Right lobe of liver (tissue), 6 donors: ENCODE data around the gene ZNF155. TPM values are rescaled to one million over a fixed set of nuclear protein-coding genes. Genes with fewer than 3 reads are reported as not detected.

Experiments used
- ATAC-seq, 4 donors: fragments of 200-7000 bp; cut with Tn5 transposase; one replicate each; pipeline ENCODE4 v1.9.1; 2020; ENCODE audit warnings: mild to moderate bottlenecking in 4 of 4, moderate library complexity in 4 of 4
- DNase-seq, 3 donors: peaks; one replicate each; pipeline ENCODE4 v3.0.0-alpha.2; 2020
- H3K27ac ChIP-seq, 3 donors: fragments of 200-600 bp; one replicate each; pipeline ENCODE4 v1.8.0; 2022
- H3K27me3 ChIP-seq, 2 donors: fragments of 200-600 bp; one replicate each; pipeline ENCODE4 v1.8.0; 2022
- H3K36me3 ChIP-seq, 4 donors: fragments of 200-600 bp; sonication (generic) in 1 of 4; one replicate each; pipeline versions ENCODE4 v1.5.1 to v1.8.0; 2017 to 2022; ENCODE audit warnings: control low read depth in 1 of 4
- H3K4me1 ChIP-seq, 4 donors: fragments of 200-600 bp; sonication (generic) in 1 of 4; one replicate each; pipeline versions ENCODE4 v1.5.1 to v1.8.0; 2017 to 2022; ENCODE audit warnings: control low read depth in 1 of 4
- H3K4me3 ChIP-seq, 3 donors: fragments of 200-600 bp; one replicate each; pipeline ENCODE4 v1.8.0; 2022
- H3K9me3 ChIP-seq, 4 donors: fragments of 200-600 bp; sonication (generic) in 1 of 4; one replicate each; pipeline versions ENCODE4 v1.5.1 to v1.8.0; 2017 to 2022; ENCODE audit warnings: control low read depth in 1 of 4
- POLR2A ChIP-seq: fragments of 450-650 bp; IDR thresholded peaks from one replicate; pipeline ENCODE4 v1.6.1; 2017; ENCODE audit warnings: antibody characterized with exemption, mild to moderate bottlenecking
- WGBS: methylation state at CpG from one replicate; pipeline ENCODE4 v1.1.6; 2018; ENCODE audit warnings: low coverage, low lambda C conversion rate; ENCODE audit not compliant: insufficient coverage; ENCODE audit errors: missing lambda C conversion rate; 5-methylcytosine and 5-hydroxymethylcytosine counted together
- intact Hi-C, 2 donors: fragments of 100-400 bp; cut with DNase I; formaldehyde crosslinking; loops; one replicate each; pipeline versions ENCODE4 v1.11.2 to v1.14.1; 2022
- small RNA-seq, 2 experiments: library from RNA; depleted of rRNA; stranded (forward); fragments of <200 nt; gene quantifications; one replicate each; pipeline ENCODE3, GENCODE V24; 2016
- total RNA-seq, 6 experiments: library from RNA; depleted of rRNA in 2 of 6; stranded (reverse); fragments of >200 nt in 2 of 6; fragmentation: NEBNext Ultra II Directional in 3 of 6; extraction: Animal tissue kit (Norgen Biotek cat#: 25700) in 3 of 6; gene quantifications; one replicate each; pipeline versions ENCODE4 v1.1.0 to v1.2.4, GENCODE V29; 2016 to 2023
- TF ChIP-seq, protein P1 (sequence below), 4 donors: fragments of 200-600 bp in 3 of 4; fragments of 450-650 bp in 1 of 4; IDR thresholded peaks; one replicate each; pipeline versions ENCODE4 v1.5.1 to v1.8.0; 2016 to 2022; ENCODE audit warnings: antibody characterized with exemption in 4 of 4, mild to moderate bottlenecking in 2 of 4
- donor health status: DM: no; HTN: yes; CAD: no.
- donor health status: DM: no; HTN: no; CAD: no.
- donor health status: DM: no; HTN: no; CAD: no.
- donor health status: DM: no; HTN: yes; CAD: no.
- donor health status: DM: no; HTN: yes; CAD: no.

Gene ZNF155
- total RNA-seq, 6 experiments from 2014 or later = 1.9 to 5.8 (median 3.1) TPM

DNA sequence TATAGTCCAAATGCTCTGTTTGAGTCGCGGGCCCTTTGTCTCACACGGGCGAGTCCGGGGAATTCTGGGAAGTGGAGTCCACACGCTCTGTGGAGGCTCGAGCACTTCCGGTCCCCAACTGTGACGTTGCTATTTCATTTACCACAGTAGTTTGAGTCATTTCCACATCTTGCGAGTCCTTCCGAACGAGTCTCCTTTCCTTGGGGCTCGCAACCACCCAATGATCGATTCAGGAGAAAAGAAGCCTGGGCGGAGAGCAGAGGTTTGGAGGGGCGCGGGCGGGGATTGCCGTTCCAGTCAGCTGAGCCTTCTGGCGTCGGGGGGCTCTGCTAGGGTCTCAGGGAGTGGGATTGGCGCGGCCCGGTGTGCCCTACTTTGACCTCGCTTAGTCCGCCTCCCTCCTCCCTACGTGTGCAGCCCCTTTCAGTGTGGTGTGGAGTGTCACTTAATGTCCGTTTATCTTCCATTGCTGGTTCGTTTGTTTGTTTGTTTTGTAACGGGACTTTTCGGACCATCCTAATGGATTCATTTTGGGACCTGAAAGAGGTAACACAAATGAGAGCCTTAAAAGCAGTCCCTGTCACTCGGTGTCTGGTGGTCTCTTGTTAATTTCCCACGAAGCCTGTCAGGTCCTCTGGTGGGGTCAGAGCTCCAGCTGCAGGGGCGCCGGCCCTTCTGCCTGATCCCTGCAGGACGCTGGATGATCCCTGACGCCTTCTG is 41.4 kb downstream of the ZNF155 start, which contains the start of gene ZNF222:
Gene ZNF222 (plus strand): TSS at position 163 of the 720 bp plus-strand sequence. CDS start 58 bp downstream, at position 221.
- intact Hi-C loops = no loop called here

GRCh38 chr19:44026622-44027021 is 42.6 kb downstream of the ZNF155 start:
- Histone ChIP-seq H3K27me3 (no peaks in the 10 kb centered on the region), H3K4me1 (no peaks in the 10 kb centered on the region), H3K36me3 (peaks cover 0 to 28% (median 11%) of the 10 kb centered on the region in 4 donors), H3K4me3 (no peak overlapping the region), H3K27ac (no peak overlapping the region), H3K9me3 (peaks cover 0 to 19% (median 7%) of the 10 kb centered on the region in 4 donors)
- ATAC-seq = no peak
- no peak for TF ChIP-seq POLR2A
- TF ChIP-seq, protein P1, sequence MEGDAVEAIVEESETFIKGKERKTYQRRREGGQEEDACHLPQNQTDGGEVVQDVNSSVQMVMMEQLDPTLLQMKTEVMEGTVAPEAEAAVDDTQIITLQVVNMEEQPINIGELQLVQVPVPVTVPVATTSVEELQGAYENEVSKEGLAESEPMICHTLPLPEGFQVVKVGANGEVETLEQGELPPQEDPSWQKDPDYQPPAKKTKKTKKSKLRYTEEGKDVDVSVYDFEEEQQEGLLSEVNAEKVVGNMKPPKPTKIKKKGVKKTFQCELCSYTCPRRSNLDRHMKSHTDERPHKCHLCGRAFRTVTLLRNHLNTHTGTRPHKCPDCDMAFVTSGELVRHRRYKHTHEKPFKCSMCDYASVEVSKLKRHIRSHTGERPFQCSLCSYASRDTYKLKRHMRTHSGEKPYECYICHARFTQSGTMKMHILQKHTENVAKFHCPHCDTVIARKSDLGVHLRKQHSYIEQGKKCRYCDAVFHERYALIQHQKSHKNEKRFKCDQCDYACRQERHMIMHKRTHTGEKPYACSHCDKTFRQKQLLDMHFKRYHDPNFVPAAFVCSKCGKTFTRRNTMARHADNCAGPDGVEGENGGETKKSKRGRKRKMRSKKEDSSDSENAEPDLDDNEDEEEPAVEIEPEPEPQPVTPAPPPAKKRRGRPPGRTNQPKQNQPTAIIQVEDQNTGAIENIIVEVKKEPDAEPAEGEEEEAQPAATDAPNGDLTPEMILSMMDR (IDR thresholded peaks at IDR 0.05) = no peak
- intact Hi-C loops = no loop called here
- 98% methylated on average over 5 of the region's 6 CpGs for WGBS
- DNase-seq = no peak

More for the DNA sequence above, 41.4 kb downstream of the ZNF155 start, which contains the start of gene ZNF222:
- peak; percentile 84 to 90 (median 89) for DNase-seq
- Histone ChIP-seq H3K27me3 (no peaks in the 10 kb centered on the region), H3K36me3 (peaks cover 0 to 22% (median 7%) of the 10 kb centered on the region in 4 donors), H3K4me3 (peak within 1 kb of the TSS; percentile 68 to 86 (median 72)), H3K9me3 (peaks cover 0 to 10% (median under 1%) of the 10 kb centered on the region in 4 donors), H3K27ac (peak within 1 kb of the TSS in 1 of 3 donors; percentile 43), H3K4me1 (no peaks in the 10 kb centered on the region)
- TF ChIP-seq, protein P1 (IDR thresholded peaks at IDR 0.05) = no peak
- no peak for TF ChIP-seq POLR2A
- WGBS = 2% methylated on average over 24 of the region's 37 CpGs
- ATAC-seq = peak; percentile 98 to 100 (median 100)

- TF ChIP-seq POLR2A = no peak
- TF ChIP-seq, protein P1 (IDR thresholded peaks at IDR 0.05) = no peak
- intact Hi-C loops = no loop called here
- H3K4me1 ChIP-seq = no peaks in the 10 kb centered on the region
- H3K27ac ChIP-seq = no peak overlapping the region
- 67% methylated on average over 1 of the region's 1 CpG for WGBS
- H3K4me3 ChIP-seq = no peak overlapping the region
- peaks cover 0 to 35% (median 16%) of the 10 kb centered on the region in 4 donors for H3K36me3 ChIP-seq
- no peak for ATAC-seq
- no peak for DNase-seq
- H3K9me3 ChIP-seq = peaks cover 0 to 54% (median 20%) of the 10 kb centered on the region in 4 donors
- no peaks in the 10 kb centered on the region for H3K27me3 ChIP-seq
Observed at GRCh38 chr19:44032001-44032610, 48.1 kb downstream of the ZNF155 start.

- ATAC-seq (no peak), DNase-seq (no peak)
- Histone ChIP-seq H3K27ac (no peak overlapping the region), H3K27me3 (no peaks in the 10 kb centered on the region), H3K9me3 (peaks cover 0 to 23% (median 0%) of the 10 kb centered on the region in 4 donors), H3K36me3 (no peaks in the 10 kb centered on the region), H3K4me1 (no peaks in the 10 kb centered on the region), H3K4me3 (no peak overlapping the region)
- intact Hi-C loops = no loop called here
- WGBS = 38% methylated on average over 2 of the region's 2 CpGs
- no peak for TF ChIP-seq POLR2A
- TF ChIP-seq, protein P1 (IDR thresholded peaks at IDR 0.05) = no peak
Observed at GRCh38 chr19:44042147-44042546, 58.2 kb downstream of the ZNF155 start.

Small RNA genes within 50 kb of the gene (small RNA-seq; reads per million reads assigned to genes)
- 0 reads per million in 2 experiments for gene AC006213.5

Other genes starting within 250 kb of the ZNF155 start
- 10 to 100 TPM in 2 of 6 experiments, 1 to 10 TPM in 4; 6.5 to 13.5 (median 9.8) TPM for gene SMG9, start 229.2 kb upstream of the ZNF155 start, total RNA-seq
- 1 to 10 TPM in 1 of 6 experiments, under 1 TPM in 4, not detected in 1; 0.18 to 1.4 (median 0.27) TPM for gene KCNN4, start 203.2 kb upstream of the ZNF155 start, total RNA-seq
- gene LYPD5, start 181.7 kb upstream of the ZNF155 start, total RNA-seq = under 1 TPM in 2 of 6 experiments, not detected in 4; 0.80 to 0.87 TPM
- 1 to 10 TPM; 1.7 to 4.0 (median 2.2) TPM for gene ZNF283, start 156.9 kb upstream of the ZNF155 start, total RNA-seq
- gene ZNF404, start 100.2 kb upstream of the ZNF155 start, total RNA-seq = 1 to 10 TPM in 1 of 6 experiments, under 1 TPM in 4, not detected in 1; 0.26 to 1.4 (median 0.66) TPM
- gene ZNF45, start 48.9 kb upstream of the ZNF155 start, total RNA-seq = 1 to 10 TPM; 2.9 to 5.4 (median 4.7) TPM
- 1 to 10 TPM in 5 of 6 experiments, under 1 TPM in 1; 0.50 to 2.9 (median 1.6) TPM for gene ZNF221, start 33.0 kb upstream of the ZNF155 start, total RNA-seq
- gene ZNF230, start 18.8 kb downstream of the ZNF155 start, total RNA-seq = 1 to 10 TPM; 1.0 to 5.8 (median 1.8) TPM
- 1 to 10 TPM in 5 of 6 experiments, under 1 TPM in 1; 0.87 to 1.8 (median 1.2) TPM for gene ZNF222, start 41.2 kb downstream of the ZNF155 start, total RNA-seq
- gene ZNF223, start 67.8 kb downstream of the ZNF155 start, total RNA-seq = 1 to 10 TPM in 5 of 6 experiments, under 1 TPM in 1; 0.80 to 2.4 (median 1.7) TPM
- gene ZNF284, start 88.0 kb downstream of the ZNF155 start, total RNA-seq = under 1 TPM; 0.35 to 0.68 (median 0.56) TPM
- 10 to 100 TPM in 2 of 6 experiments, 1 to 10 TPM in 4; 6.9 to 13.6 (median 8.0) TPM for gene ZNF224, start 110.2 kb downstream of the ZNF155 start, total RNA-seq
- 1 to 10 TPM in 5 of 6 experiments, under 1 TPM in 1; 0.74 to 2.2 (median 1.8) TPM for gene ZNF225, start 129.2 kb downstream of the ZNF155 start, total RNA-seq
- 1 to 10 TPM; 2.4 to 5.6 (median 3.5) TPM for gene ZNF234, start 157.4 kb downstream of the ZNF155 start, total RNA-seq
- gene ZNF226, start 180.9 kb downstream of the ZNF155 start, total RNA-seq = 10 to 100 TPM in 1 of 6 experiments, 1 to 10 TPM in 5; 5.2 to 10.7 (median 8.1) TPM
- gene ZNF227, start 228.3 kb downstream of the ZNF155 start, total RNA-seq = 1 to 10 TPM; 4.5 to 8.5 (median 6.8) TPM